Frontal cortex (tissue), 4 donors: Measurements from ENCODE around the gene DOC2A. TPM values are rescaled to one million over a fixed set of nuclear protein-coding genes. Genes with fewer than 3 reads are reported as not detected.
"Not testable (repeated sequence)": the region's sequence is repeated elsewhere in the genome, so short reads cannot be mapped to it uniquely, and the experiment has no call there.

Experiments
- DNase-seq, 2 donors: peaks; one replicate each; pipeline ENCODE4 v3.0.0; 2012; ENCODE audit warnings: low spot score in 2 of 2
- FAIRE-seq: peaks from 2 replicates; lab custom pipeline; 2012; peaks lifted over from hg19 to GRCh38; lab: Jason Lieb, UNC
- total RNA-seq: library from RNA; depleted of rRNA; stranded (reverse); fragments of >200 nt; gene quantifications from one replicate; pipeline ENCODE4 v1.2.3, GENCODE V29; 2014
- donor health status: control.
- donor health status: control.
- donor health status: control.

Gene DOC2A
- 11.8 TPM for total RNA-seq

DNA sequence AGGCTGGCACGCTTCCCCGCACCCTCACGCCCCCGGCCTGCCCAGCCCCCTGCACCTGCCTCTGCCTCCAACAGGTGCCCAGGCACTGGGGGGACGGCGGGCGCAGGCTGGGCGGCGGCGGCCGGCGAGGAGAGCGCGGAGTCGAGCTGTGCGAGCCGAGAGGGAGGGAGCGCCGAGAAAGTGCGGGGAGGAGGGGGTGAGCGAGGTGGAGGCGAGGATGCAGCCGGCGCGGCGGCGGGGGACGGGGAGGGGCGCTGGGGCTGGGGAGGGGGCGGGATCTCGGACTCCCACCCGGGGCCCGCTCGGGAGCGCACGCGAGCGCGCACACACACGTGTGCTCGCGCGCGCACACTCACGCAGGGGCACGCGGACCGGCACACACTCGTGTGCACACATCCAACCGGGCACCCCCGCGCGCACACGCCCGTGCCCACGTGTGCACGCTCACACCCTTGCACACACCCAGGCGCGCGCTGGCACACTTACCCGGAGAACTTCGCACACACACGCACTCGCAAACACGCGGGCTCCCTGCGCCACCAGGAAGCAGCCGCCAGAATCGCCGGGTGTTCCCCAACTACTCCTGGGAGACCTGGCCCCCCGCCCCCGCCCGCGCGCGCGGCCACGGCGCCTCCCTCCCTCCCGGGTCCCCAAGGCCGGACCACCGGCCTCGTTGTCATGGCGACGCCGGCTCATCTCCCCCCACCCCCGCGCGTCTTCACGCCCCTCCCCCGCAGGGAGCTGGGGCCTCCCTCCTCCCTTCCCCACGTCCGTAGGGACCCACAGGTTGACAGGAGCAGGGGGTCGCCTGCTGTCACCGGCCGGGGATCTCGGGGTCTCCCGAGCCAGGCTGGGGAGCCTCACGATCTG lies at the start of gene DOC2A:
Gene DOC2A, minus strand, starts transcription at position 184 of the 870 bp plus-strand sequence. CDS start 805 bp downstream, outside the sequence.
- DNase-seq (peak in 1 of 2 donors; percentile 56), FAIRE-seq (no peak)

GRCh38 chr16:30060346-30060745 lies 49.5 kb upstream of the DOC2A start:
- FAIRE-seq, result no peak
- DNase-seq, result no peak

GRCh38 chr16:30054959-30055553 lies 44.2 kb upstream of the DOC2A start:
- DNase-seq (no peak), FAIRE-seq (no peak)

- DNase-seq (no peak), FAIRE-seq (no peak)
These were observed 43.6 kb upstream of the DOC2A start for GRCh38 chr16:30054451-30054850.

- FAIRE-seq, result no peak
- no peak for DNase-seq
These were observed 42.7 kb upstream of the DOC2A start for GRCh38 chr16:30053376-30054015.

DNA sequence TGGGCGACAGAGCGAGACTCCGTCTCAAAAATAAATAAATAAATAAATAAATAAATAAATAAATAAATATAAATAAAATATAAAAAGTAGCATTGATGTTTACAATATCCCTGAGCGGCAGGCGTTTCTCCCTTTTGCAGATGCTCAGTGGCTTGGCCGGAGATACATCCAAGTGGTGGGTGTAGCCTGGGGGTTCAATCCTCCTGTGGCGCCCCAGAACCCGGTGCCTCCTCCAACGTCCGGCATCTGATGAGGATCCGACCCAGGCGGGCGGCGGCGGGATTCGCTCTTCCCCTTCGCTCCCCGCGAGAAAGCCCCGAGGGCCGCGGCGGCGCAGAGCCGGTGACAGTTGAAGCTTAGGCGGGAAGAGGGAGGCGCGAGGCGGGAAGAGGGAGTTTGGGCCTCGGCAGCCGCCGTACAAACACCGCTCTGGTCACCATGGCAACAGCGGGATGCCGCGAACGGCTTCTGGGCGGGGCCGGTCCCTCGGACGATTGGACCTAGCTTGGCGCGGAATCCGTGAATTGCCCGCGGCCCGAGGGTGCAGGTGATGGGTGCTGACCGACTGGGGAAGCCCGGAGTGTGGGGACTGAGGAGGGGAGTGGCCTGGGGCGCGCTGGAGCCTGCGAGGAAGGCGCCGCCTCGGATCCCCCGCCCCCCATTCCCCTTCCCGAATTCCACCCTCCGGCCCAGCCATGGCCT lies 42.0 kb upstream of the DOC2A start:
- peak; percentile 89 to 97 for DNase-seq
- FAIRE-seq, result no peak

DNA sequence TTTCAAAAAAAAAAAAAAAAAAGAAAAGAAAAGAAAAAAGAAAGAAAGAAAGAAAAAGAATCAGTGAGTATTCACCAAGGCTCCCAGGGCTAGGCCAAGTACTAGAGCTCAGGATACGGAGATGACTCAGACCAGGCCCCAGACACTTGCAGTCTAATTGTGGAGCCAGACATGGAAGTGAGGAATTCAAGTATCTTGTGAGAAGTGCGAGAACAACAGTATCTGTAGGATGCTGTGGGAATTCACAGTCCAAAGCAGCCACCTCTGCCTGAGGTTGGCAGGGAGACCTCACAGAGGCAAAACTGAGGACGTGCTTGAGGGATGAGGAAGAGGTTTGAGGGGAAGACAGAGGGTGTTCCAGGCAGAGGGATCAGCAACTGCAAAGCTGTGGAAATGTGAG lies 40.7 kb upstream of the DOC2A start:
- no peak for FAIRE-seq

DNA sequence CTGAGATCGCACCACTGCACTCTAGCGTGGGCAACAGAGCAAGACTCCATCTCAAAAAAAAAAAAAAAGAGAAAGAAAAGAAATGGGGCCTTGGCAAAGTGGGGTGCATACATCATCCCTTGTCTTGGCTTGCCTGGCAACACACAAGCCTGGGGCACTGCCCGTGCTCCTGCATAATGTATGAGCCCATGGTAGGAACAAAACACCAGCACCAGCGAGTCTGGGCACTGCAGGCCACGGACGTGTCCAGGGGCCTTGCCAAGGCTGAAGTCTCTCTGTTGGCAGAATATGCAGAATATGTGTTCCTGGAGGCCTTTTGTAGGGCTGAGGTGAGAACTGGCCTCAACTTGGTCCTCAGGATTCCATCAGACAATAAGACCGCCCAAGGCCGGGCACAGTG lies 39.0 kb upstream of the DOC2A start:
- no peak for DNase-seq
- no peak for FAIRE-seq

More for the DNA sequence above, 40.7 kb upstream of the DOC2A start:
- DNase-seq, result no peak

DNA sequence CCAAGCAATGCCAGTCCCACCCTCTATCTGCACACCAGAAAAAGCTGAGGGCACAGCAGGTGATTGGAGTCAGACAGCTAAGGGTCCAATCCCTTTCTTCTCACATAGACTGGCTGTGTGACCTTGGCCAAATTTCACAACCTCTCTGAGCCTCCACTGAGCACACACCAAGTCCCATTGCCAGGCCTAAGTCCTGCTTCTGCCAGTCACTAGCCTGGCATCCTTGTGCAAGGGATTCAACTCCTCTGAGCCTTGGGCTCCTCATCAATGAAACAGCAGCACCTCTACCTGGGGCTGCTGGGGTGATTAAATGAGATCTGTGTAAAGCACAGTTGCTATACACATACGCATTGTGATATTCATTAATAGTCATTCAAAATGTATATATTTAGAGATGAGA lies 35.8 kb upstream of the DOC2A start:
- no peak for DNase-seq
- FAIRE-seq, result no peak

- DNase-seq, result no peak
- FAIRE-seq, result no peak
These were observed 35.4 kb upstream of the DOC2A start for GRCh38 chr16:30046178-30046577.

- no peak for DNase-seq
- FAIRE-seq, result no peak
These were observed 31.0 kb upstream of the DOC2A start for GRCh38 chr16:30041841-30042240.

GRCh38 chr16:30040690-30041089 lies 29.9 kb upstream of the DOC2A start:
- FAIRE-seq, result not testable (repeated sequence)

DNA sequence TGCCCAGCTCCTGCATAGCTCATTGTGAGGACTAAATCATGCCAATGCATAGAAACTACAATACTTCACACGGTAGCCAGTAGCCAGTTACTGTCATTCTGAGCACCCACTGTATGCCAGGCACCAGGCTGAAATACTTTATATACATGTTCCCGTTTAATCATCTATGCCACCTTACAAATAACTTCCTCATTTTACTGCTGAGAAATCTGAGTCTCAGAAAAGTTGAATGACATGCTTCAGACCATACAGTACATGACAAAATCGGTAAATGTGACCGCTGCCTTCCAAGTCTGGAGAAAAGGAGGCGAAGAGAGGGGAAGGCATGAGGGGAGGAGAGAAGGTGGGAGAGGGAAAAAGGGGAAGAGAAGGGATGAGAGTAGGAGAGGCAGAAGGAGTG lies 29.4 kb upstream of the DOC2A start:
- FAIRE-seq (no peak), DNase-seq (no peak)

More at GRCh38 chr16:30040690-30041089, 29.9 kb upstream of the DOC2A start:
- not testable (repeated sequence) for DNase-seq

DNA sequence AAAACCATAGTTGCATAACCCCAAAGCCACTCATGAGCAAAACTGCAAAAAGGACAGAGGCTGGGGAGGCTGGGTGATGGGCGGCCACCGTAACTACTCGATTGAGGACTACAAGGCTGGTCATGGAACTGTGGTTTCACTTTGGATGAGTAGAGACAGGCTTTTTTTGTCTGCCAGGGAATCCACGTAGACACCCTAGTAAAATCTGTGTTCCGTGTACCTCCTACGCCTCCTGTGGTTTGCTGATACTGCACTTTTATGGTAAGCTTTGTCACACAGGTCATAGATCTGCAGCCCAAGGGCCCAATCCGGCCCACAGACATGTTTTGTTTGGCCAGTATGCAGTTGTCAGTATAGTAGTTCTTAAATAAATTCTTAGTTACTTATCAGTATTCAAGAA lies 22.4 kb upstream of the DOC2A start:
- FAIRE-seq, result no peak

GRCh38 chr16:30032083-30032819 lies 21.4 kb upstream of the DOC2A start:
- FAIRE-seq (no peak), DNase-seq (peak; percentile 45 to 60)

More for the DNA sequence above, 22.4 kb upstream of the DOC2A start:
- no peak for DNase-seq

DNA sequence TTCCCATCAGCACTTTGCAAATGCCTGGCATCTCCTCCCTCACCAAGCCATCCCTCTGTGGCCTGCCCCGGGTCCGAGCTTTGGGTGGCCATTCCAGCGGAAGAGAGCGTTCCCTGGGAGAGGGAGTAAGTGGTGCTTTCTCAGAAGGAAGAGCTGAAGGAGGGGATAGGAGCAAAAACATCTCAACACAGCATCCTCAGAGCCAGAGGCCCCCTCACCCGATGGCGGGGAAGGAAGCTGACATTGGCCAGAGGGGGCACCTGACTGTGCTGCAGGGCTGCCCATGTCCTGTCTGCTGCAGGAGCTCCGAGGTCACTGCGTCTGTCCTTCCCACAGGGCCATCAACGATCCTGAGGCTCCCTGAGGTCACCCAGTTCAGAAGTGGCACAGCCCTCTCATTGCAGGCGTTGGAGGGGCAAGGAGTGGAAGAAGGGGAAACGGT lies 20.7 kb upstream of the DOC2A start:
- FAIRE-seq, result no peak
- DNase-seq, result no peak

GRCh38 chr16:30030841-30031413 lies 20.1 kb upstream of the DOC2A start, which contains the start of gene TLCD3B:
TSS of gene TLCD3B (minus strand) at chr16:30031271. CDS start at chr16:30030527, 744 bp downstream.
- FAIRE-seq (no peak), DNase-seq (no peak)

- no peak for DNase-seq
These were observed 19.3 kb upstream of the DOC2A start for GRCh38 chr16:30030011-30030685.

More at GRCh38 chr16:30030011-30030685, 19.3 kb upstream of the DOC2A start:
- no peak for FAIRE-seq
